ENCODE measurements around the gene KCNMA1. TPM values are rescaled to one million over a fixed set of nuclear protein-coding genes. Genes with fewer than 3 reads are reported as not detected.

KCNMA1 gene
- total and polyA plus RNA-seq, 7 experiments from 2014 or later, result 0.42 TPM; not detected in 6

- no peaks in the 10 kb centered on the region for H3K9me3 ChIP-seq (ENCODE audit: control insufficient read depth in 2 of 3, low read length in 3 of 3)
- H3K4me3 Mint-ChIP-seq, result no peak overlapping the region
- no peaks in the 10 kb centered on the region for H3K9me3 Mint-ChIP-seq
- no peak overlapping the region for H3K27ac ChIP-seq (ENCODE audit: low read depth, low read length)
- H3K4me1 Mint-ChIP-seq, result no peaks in the 10 kb centered on the region
- ATAC-seq, result no peak
- no peak overlapping the region for H3K27ac Mint-ChIP-seq
- no peak for DNase-seq
- no peaks in the 10 kb centered on the region for H3K36me3 ChIP-seq (ENCODE audit: control insufficient read depth in 2 of 3, insufficient read depth in 3 of 3, low read length in 3 of 3)
- H3K4me1 ChIP-seq (ENCODE audit: control insufficient read depth in 2 of 2, insufficient read depth in 2 of 2, low read length in 2 of 2), result no peaks in the 10 kb centered on the region
- H3K36me3 Mint-ChIP-seq, result no peaks in the 10 kb centered on the region
- peaks cover 0 to 26% (median 4%) of the 10 kb centered on the region in 5 donors for H3K27me3 Mint-ChIP-seq
- H3K27me3 ChIP-seq (ENCODE audit: control insufficient read depth in 2 of 2, insufficient read depth in 2 of 2, low read length in 2 of 2), result no peaks in the 10 kb centered on the region
- intact Hi-C loops (cut with micrococcal nuclease), result no loop called here
- CTCF ChIA-PET, result no interaction called here
- no peak overlapping the region for H3K4me3 ChIP-seq (ENCODE audit: low read length)
- POLR2A ChIA-PET, result no interaction called here
Measured at GRCh38 chr10:77138541-77138940, 499.1 kb downstream of the KCNMA1 start.

- Histone ChIP-seq H3K27me3 (ENCODE audit: control insufficient read depth in 2 of 2, insufficient read depth in 2 of 2, low read length in 2 of 2) (no peaks in the 10 kb centered on the region), H3K4me3 (ENCODE audit: low read length) (no peak overlapping the region), H3K4me1 (ENCODE audit: control insufficient read depth in 2 of 2, insufficient read depth in 2 of 2, low read length in 2 of 2) (no peaks in the 10 kb centered on the region), H3K9me3 (ENCODE audit: control insufficient read depth in 2 of 3, low read length in 3 of 3) (no peaks in the 10 kb centered on the region), H3K27ac (ENCODE audit: low read depth, low read length) (no peak overlapping the region), H3K36me3 (ENCODE audit: control insufficient read depth in 2 of 3, insufficient read depth in 3 of 3, low read length in 3 of 3) (no peaks in the 10 kb centered on the region)
- Mint-ChIP-seq H3K27ac (no peak overlapping the region), H3K4me3 (no peak overlapping the region), H3K36me3 (no peaks in the 10 kb centered on the region), H3K27me3 (peaks cover 0 to 31% (median 14%) of the 10 kb centered on the region in 5 donors), H3K4me1 (no peaks in the 10 kb centered on the region), H3K9me3 (peaks cover 0 to 1% (median 0%) of the 10 kb centered on the region in 11 donors)
- intact Hi-C loops (cut with micrococcal nuclease), result no loop called here
- ChIA-PET POLR2A (no interaction called here), CTCF (no interaction called here)
- no peak for DNase-seq
- no peak for ATAC-seq
Measured at GRCh38 chr10:77135555-77135954, 502.1 kb downstream of the KCNMA1 start.

GRCh38 chr10:77131214-77131613 lies 506.4 kb downstream of the KCNMA1 start:
- H3K27me3 Mint-ChIP-seq, result peaks cover 2 to 25% (median 21%) of the 10 kb centered on the region in 5 donors
- ChIA-PET CTCF (no interaction called here), POLR2A (no interaction called here)
- H3K9me3 Mint-ChIP-seq, result peaks cover 0 to 1% (median 0%) of the 10 kb centered on the region in 11 donors
- Histone ChIP-seq H3K27ac (ENCODE audit: low read depth, low read length) (no peak overlapping the region), H3K36me3 (ENCODE audit: control insufficient read depth in 2 of 3, insufficient read depth in 3 of 3, low read length in 3 of 3) (no peaks in the 10 kb centered on the region), H3K27me3 (ENCODE audit: control insufficient read depth in 2 of 2, insufficient read depth in 2 of 2, low read length in 2 of 2) (no peaks in the 10 kb centered on the region), H3K9me3 (ENCODE audit: control insufficient read depth in 2 of 3, low read length in 3 of 3) (no peaks in the 10 kb centered on the region), H3K4me1 (ENCODE audit: control insufficient read depth in 2 of 2, insufficient read depth in 2 of 2, low read length in 2 of 2) (no peaks in the 10 kb centered on the region), H3K4me3 (ENCODE audit: low read length) (no peak overlapping the region)
- intact Hi-C loops (cut with micrococcal nuclease), result no loop called here
- no peaks in the 10 kb centered on the region for H3K4me1 Mint-ChIP-seq
- H3K4me3 Mint-ChIP-seq, result no peak overlapping the region
- ATAC-seq, result no peak
- no peak overlapping the region for H3K27ac Mint-ChIP-seq
- H3K36me3 Mint-ChIP-seq, result peaks cover 0 to 4% (median 0%) of the 10 kb centered on the region in 5 donors
- no peak for DNase-seq

GRCh38 chr10:77127243-77127642 lies 510.4 kb downstream of the KCNMA1 start:
- peaks cover 0 to 3% (median 0%) of the 10 kb centered on the region in 11 donors for H3K9me3 Mint-ChIP-seq
- no peak overlapping the region for H3K27ac Mint-ChIP-seq
- CTCF ChIA-PET, result no interaction called here
- peaks cover 0 to 3% (median 0%) of the 10 kb centered on the region in 7 donors for H3K4me1 Mint-ChIP-seq
- no peak for ATAC-seq
- no peak overlapping the region for H3K4me3 Mint-ChIP-seq
- H3K4me1 ChIP-seq (ENCODE audit: control insufficient read depth in 2 of 2, insufficient read depth in 2 of 2, low read length in 2 of 2), result no peaks in the 10 kb centered on the region
- peaks cover 5 to 31% (median 26%) of the 10 kb centered on the region in 5 donors for H3K27me3 Mint-ChIP-seq
- no peaks in the 10 kb centered on the region for H3K36me3 ChIP-seq (ENCODE audit: control insufficient read depth in 2 of 3, insufficient read depth in 3 of 3, low read length in 3 of 3)
- no peak overlapping the region for H3K4me3 ChIP-seq (ENCODE audit: low read length)
- peaks cover 0 to 4% (median 0%) of the 10 kb centered on the region in 5 donors for H3K36me3 Mint-ChIP-seq
- intact Hi-C loops (cut with micrococcal nuclease), result no loop called here
- POLR2A ChIA-PET, result no interaction called here
- no peak for DNase-seq
- H3K27ac ChIP-seq (ENCODE audit: low read depth, low read length), result no peak overlapping the region
- H3K27me3 ChIP-seq (ENCODE audit: control insufficient read depth in 2 of 2, insufficient read depth in 2 of 2, low read length in 2 of 2), result no peaks in the 10 kb centered on the region
- H3K9me3 ChIP-seq (ENCODE audit: control insufficient read depth in 2 of 3, low read length in 3 of 3), result no peaks in the 10 kb centered on the region

GRCh38 chr10:77125231-77125630 lies 512.4 kb downstream of the KCNMA1 start:
- Mint-ChIP-seq H3K27me3 (peaks cover 5 to 31% (median 20%) of the 10 kb centered on the region in 5 donors), H3K4me3 (no peak overlapping the region), H3K9me3 (peaks cover 0 to 2% (median 0%) of the 10 kb centered on the region in 11 donors), H3K36me3 (peaks cover 0 to 4% (median 0%) of the 10 kb centered on the region in 5 donors), H3K4me1 (peaks cover 0 to 3% (median 0%) of the 10 kb centered on the region in 7 donors), H3K27ac (no peak overlapping the region)
- Histone ChIP-seq H3K4me1 (ENCODE audit: control insufficient read depth in 2 of 2, insufficient read depth in 2 of 2, low read length in 2 of 2) (no peaks in the 10 kb centered on the region), H3K4me3 (ENCODE audit: low read length) (no peak overlapping the region), H3K27ac (ENCODE audit: low read depth, low read length) (no peak overlapping the region), H3K27me3 (ENCODE audit: control insufficient read depth in 2 of 2, insufficient read depth in 2 of 2, low read length in 2 of 2) (no peaks in the 10 kb centered on the region), H3K9me3 (ENCODE audit: control insufficient read depth in 2 of 3, low read length in 3 of 3) (no peaks in the 10 kb centered on the region), H3K36me3 (ENCODE audit: control insufficient read depth in 2 of 3, insufficient read depth in 3 of 3, low read length in 3 of 3) (no peaks in the 10 kb centered on the region)
- CTCF ChIA-PET, result no interaction called here
- no peak for DNase-seq
- ATAC-seq, result no peak
- POLR2A ChIA-PET, result no interaction called here
- intact Hi-C loops (cut with micrococcal nuclease), result no loop called here

GRCh38 chr10:77123330-77123729 lies 514.3 kb downstream of the KCNMA1 start:
- no peak overlapping the region for H3K27ac ChIP-seq (ENCODE audit: low read depth, low read length)
- no peak overlapping the region for H3K4me3 ChIP-seq (ENCODE audit: low read length)
- DNase-seq (no peak), ATAC-seq (no peak)
- intact Hi-C loops (cut with micrococcal nuclease), result no loop called here
- H3K4me1 Mint-ChIP-seq, result peaks cover 0 to 3% (median 0%) of the 10 kb centered on the region in 7 donors
- peaks cover 0 to 4% (median 0%) of the 10 kb centered on the region in 5 donors for H3K36me3 Mint-ChIP-seq
- no peak overlapping the region for H3K27ac Mint-ChIP-seq
- peaks cover 0 to 2% (median 0%) of the 10 kb centered on the region in 11 donors for H3K9me3 Mint-ChIP-seq
- no peaks in the 10 kb centered on the region for H3K36me3 ChIP-seq (ENCODE audit: control insufficient read depth in 2 of 3, insufficient read depth in 3 of 3, low read length in 3 of 3)
- no peak overlapping the region for H3K4me3 Mint-ChIP-seq
- H3K27me3 Mint-ChIP-seq, result peaks cover 5 to 39% (median 23%) of the 10 kb centered on the region in 5 donors
- H3K9me3 ChIP-seq (ENCODE audit: control insufficient read depth in 2 of 3, low read length in 3 of 3), result no peaks in the 10 kb centered on the region
- POLR2A ChIA-PET, result no interaction called here
- CTCF ChIA-PET, result no interaction called here
- H3K27me3 ChIP-seq (ENCODE audit: control insufficient read depth in 2 of 2, insufficient read depth in 2 of 2, low read length in 2 of 2), result no peaks in the 10 kb centered on the region
- no peaks in the 10 kb centered on the region for H3K4me1 ChIP-seq (ENCODE audit: control insufficient read depth in 2 of 2, insufficient read depth in 2 of 2, low read length in 2 of 2)

GRCh38 chr10:77121829-77122228 lies 515.8 kb downstream of the KCNMA1 start:
- no peak overlapping the region for H3K4me3 ChIP-seq (ENCODE audit: low read length)
- Mint-ChIP-seq H3K4me1 (peaks cover 0 to 3% (median 0%) of the 10 kb centered on the region in 7 donors), H3K9me3 (peaks cover 0 to 2% (median 0%) of the 10 kb centered on the region in 11 donors), H3K27ac (no peak overlapping the region), H3K36me3 (no peaks in the 10 kb centered on the region), H3K4me3 (no peak overlapping the region), H3K27me3 (peaks cover 3 to 37% (median 27%) of the 10 kb centered on the region in 5 donors)
- H3K4me1 ChIP-seq (ENCODE audit: control insufficient read depth in 2 of 2, insufficient read depth in 2 of 2, low read length in 2 of 2), result no peaks in the 10 kb centered on the region
- POLR2A ChIA-PET, result no interaction called here
- H3K27ac ChIP-seq (ENCODE audit: low read depth, low read length), result no peak overlapping the region
- no peak for ATAC-seq
- CTCF ChIA-PET, result interaction anchor here (0.7 kb wide), 1 partner anchor 12 kb away, joined by 3 read pairs; no protein-coding TSS in a partner anchor
- DNase-seq, result no peak
- H3K36me3 ChIP-seq (ENCODE audit: control insufficient read depth in 2 of 3, insufficient read depth in 3 of 3, low read length in 3 of 3), result no peaks in the 10 kb centered on the region
- H3K27me3 ChIP-seq (ENCODE audit: control insufficient read depth in 2 of 2, insufficient read depth in 2 of 2, low read length in 2 of 2), result no peaks in the 10 kb centered on the region
- intact Hi-C loops (cut with micrococcal nuclease), result no loop called here
- no peaks in the 10 kb centered on the region for H3K9me3 ChIP-seq (ENCODE audit: control insufficient read depth in 2 of 3, low read length in 3 of 3)

All from naive thymus-derived CD4-positive, alpha-beta T cell (primary cell).